Panc1 (cell line): Measurements from ENCODE around the gene SRBD1. TPM values are rescaled to one million over a fixed set of nuclear protein-coding genes. Genes with fewer than 3 reads are reported as not detected.

ENCODE experiments used
- ATAC-seq: fragments of 200-7000 bp; cut with Tn5 transposase; 2 replicates; pipeline ENCODE4 v1.9.1; 2020; ENCODE audit warnings: mild to moderate bottlenecking, moderate library complexity
- BruUV-seq: library from RNA; stranded (reverse); fragments of 400-500 nt; replicated peaks from 2 replicates; lab custom pipeline; 2021; lab: Mats Ljungman, UMichigan
- CTCF ChIA-PET: fragments of 300-600 bp; sonication (Branson Sonifier 250); formaldehyde crosslinking; loops from one replicate; lab custom pipeline; 2022; ENCODE audit warnings: antibody characterized with exemption; lab: Charles Lee
- POLR2A ChIA-PET: fragments of 300-600 bp; sonication (Branson Sonifier 250); formaldehyde crosslinking; loops from one replicate; lab custom pipeline; 2022; ENCODE audit warnings: antibody characterized with exemption; lab: Charles Lee
- DNase-seq: peaks from one replicate; pipeline ENCODE4 v3.0.0-alpha.2; 2010; ENCODE audit warnings: low read depth, low spot score
- H3K27ac ChIP-seq: 2 replicates; pipeline ENCODE4 v1.5.1; 2011; ENCODE audit warnings: mild to moderate bottlenecking, low read length, inconsistent platforms
- H3K27me3 ChIP-seq: fragments of 200-500 bp; sonication (Bioruptor generic); 2 replicates; pipeline ENCODE4 v1.6.0; 2014; ENCODE audit warnings: low read length, inconsistent platforms; ENCODE audit not compliant: control insufficient read depth, insufficient read depth
- H3K36me3 ChIP-seq: fragments of 200-500 bp; sonication (Bioruptor generic); 2 replicates; pipeline ENCODE4 v1.5.1; 2014; ENCODE audit warnings: inconsistent platforms, mild to moderate bottlenecking, low read length, moderate library complexity; ENCODE audit not compliant: control insufficient read depth, insufficient read depth
- H3K4me1 ChIP-seq: 2 replicates; pipeline ENCODE4 v1.5.1; 2011; ENCODE audit warnings: inconsistent platforms, mild to moderate bottlenecking, low read length, moderate library complexity; ENCODE audit not compliant: control insufficient read depth, insufficient read depth
- H3K4me3 ChIP-seq, 2 experiments: 2 replicates each; pipeline ENCODE4 v1.5.1; 2011 to 2012; ENCODE audit warnings: low read depth in 2 of 2, low read length in 2 of 2, mild to moderate bottlenecking in 2 of 2, inconsistent platforms in 1 of 2, moderate library complexity in 1 of 2
- H3K9me3 ChIP-seq: fragments of 200-500 bp; sonication (Bioruptor generic); 2 replicates; pipeline ENCODE4 v1.5.1; 2014; ENCODE audit warnings: low read depth, mild to moderate bottlenecking, inconsistent platforms, low read length, moderate library complexity; ENCODE audit not compliant: control insufficient read depth, insufficient read depth
- CTCF ChIP-seq: fragments of 450-650 bp; IDR thresholded peaks from 2 replicates; pipeline ENCODE4 v1.5.1; 2017; ENCODE audit warnings: mild to moderate bottlenecking
- POLR2AphosphoS5 ChIP-seq: IDR thresholded peaks from 2 replicates; pipeline ENCODE4 v1.6.1; 2012; ENCODE audit warnings: mild to moderate bottlenecking, low read depth, low read length, moderate library complexity
- REST ChIP-seq, 2 experiments: IDR thresholded peaks; 2 replicates each; pipeline ENCODE4 v1.6.1; 2011 to 2012; ENCODE audit warnings: low read depth in 2 of 2, control low read depth in 1 of 2, low read length in 1 of 2, mild to moderate bottlenecking in 1 of 2, moderate library complexity in 1 of 2; ENCODE audit not compliant: insufficient read depth in 1 of 2
- SIN3A ChIP-seq: IDR thresholded peaks from 2 replicates; pipeline ENCODE4 v1.6.1; 2012; ENCODE audit warnings: low read depth, mild to moderate bottlenecking, low read length, moderate library complexity, borderline replicate concordance; ENCODE audit not compliant: insufficient read depth
- TCF7L2 ChIP-seq: IDR thresholded peaks from 2 replicates; pipeline ENCODE4 v1.6.1; 2011; ENCODE audit warnings: mild to moderate bottlenecking, low read depth, low read length, inconsistent platforms
- in situ Hi-C: cut with HindIII; loops from 2 replicates; pipeline ENCODE4 v1.10.0; 2016; ENCODE audit warnings: low sequenced_read_pairs, low pct_unique_long_range_greater_than_20kb
- intact Hi-C: fragments of 100-400 bp; cut with micrococcal nuclease; formaldehyde crosslinking; loops from one replicate; pipeline ENCODE4 v1.10.0; 2022; ENCODE audit not compliant: unreplicated experiment
- total RNA-seq: library from RNA; stranded (reverse); gene quantifications from one replicate; pipeline ENCODE4 v1.2.1, GENCODE V29; 2021; ENCODE audit not compliant: unreplicated experiment

SRBD1 gene
- total RNA-seq, 1 experiment from 2014 or later: 9.7 TPM

GRCh38 chr2:45382744-45383143 lies 228.3 kb downstream of the SRBD1 start:
- in situ Hi-C loops: no loop called here
- POLR2A ChIA-PET: no interaction called here
- TF ChIP-seq CTCF: no peak
- TF ChIP-seq TCF7L2: no peak
- no peak for TF ChIP-seq REST (IDR thresholded peaks at IDR 0.05; ENCODE audit: insufficient read depth in 1 of 2, low read depth in 2 of 2, low read length in 1 of 2)
- no peak for TF ChIP-seq POLR2AphosphoS5
- no peak for TF ChIP-seq SIN3A
- BruUV-seq: no TSS peak
- Histone ChIP-seq H3K27ac (no peak overlapping the region), H3K4me1 (no peaks in the 10 kb centered on the region), H3K27me3 (no peaks in the 10 kb centered on the region), H3K4me3 (no peak overlapping the region), H3K9me3 (no peaks in the 10 kb centered on the region), H3K36me3 (no peaks in the 10 kb centered on the region)
- DNase-seq (no peak), ATAC-seq (no peak)
- CTCF ChIA-PET: no interaction called here
- intact Hi-C loops: no loop called here

GRCh38 chr2:45380131-45380836 lies 230.8 kb downstream of the SRBD1 start:
- in situ Hi-C loops: no loop called here
- DNase-seq: peak; percentile 12
- ATAC-seq: peak; percentile 65; the same call in 1 of the 2 replicates
- Histone ChIP-seq H3K27me3 (no peaks in the 10 kb centered on the region), H3K36me3 (no peaks in the 10 kb centered on the region), H3K9me3 (no peaks in the 10 kb centered on the region), H3K4me1 (no peaks in the 10 kb centered on the region), H3K4me3 (no peak overlapping the region), H3K27ac (no peak overlapping the region)
- intact Hi-C loops: no loop called here
- no TSS peak for BruUV-seq
- POLR2A ChIA-PET: no interaction called here
- TF ChIP-seq REST (IDR thresholded peaks at IDR 0.05; ENCODE audit: insufficient read depth in 1 of 2, low read depth in 2 of 2, low read length in 1 of 2): no peak
- TF ChIP-seq SIN3A: no peak
- CTCF ChIA-PET: no interaction called here
